ENCODE results near the gene BTBD17.
A peak's percentile ranks its signal among the peaks of the same experiment; 100 is the strongest.
"Not testable (repeated sequence)": the region's sequence is repeated elsewhere in the genome, so short reads cannot be mapped to it uniquely, and the experiment has no call there.

BTBD17 gene, protein sequence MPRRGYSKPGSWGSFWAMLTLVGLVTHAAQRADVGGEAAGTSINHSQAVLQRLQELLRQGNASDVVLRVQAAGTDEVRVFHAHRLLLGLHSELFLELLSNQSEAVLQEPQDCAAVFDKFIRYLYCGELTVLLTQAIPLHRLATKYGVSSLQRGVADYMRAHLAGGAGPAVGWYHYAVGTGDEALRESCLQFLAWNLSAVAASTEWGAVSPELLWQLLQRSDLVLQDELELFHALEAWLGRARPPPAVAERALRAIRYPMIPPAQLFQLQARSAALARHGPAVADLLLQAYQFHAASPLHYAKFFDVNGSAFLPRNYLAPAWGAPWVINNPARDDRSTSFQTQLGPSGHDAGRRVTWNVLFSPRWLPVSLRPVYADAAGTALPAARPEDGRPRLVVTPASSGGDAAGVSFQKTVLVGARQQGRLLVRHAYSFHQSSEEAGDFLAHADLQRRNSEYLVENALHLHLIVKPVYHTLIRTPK

DNA sequence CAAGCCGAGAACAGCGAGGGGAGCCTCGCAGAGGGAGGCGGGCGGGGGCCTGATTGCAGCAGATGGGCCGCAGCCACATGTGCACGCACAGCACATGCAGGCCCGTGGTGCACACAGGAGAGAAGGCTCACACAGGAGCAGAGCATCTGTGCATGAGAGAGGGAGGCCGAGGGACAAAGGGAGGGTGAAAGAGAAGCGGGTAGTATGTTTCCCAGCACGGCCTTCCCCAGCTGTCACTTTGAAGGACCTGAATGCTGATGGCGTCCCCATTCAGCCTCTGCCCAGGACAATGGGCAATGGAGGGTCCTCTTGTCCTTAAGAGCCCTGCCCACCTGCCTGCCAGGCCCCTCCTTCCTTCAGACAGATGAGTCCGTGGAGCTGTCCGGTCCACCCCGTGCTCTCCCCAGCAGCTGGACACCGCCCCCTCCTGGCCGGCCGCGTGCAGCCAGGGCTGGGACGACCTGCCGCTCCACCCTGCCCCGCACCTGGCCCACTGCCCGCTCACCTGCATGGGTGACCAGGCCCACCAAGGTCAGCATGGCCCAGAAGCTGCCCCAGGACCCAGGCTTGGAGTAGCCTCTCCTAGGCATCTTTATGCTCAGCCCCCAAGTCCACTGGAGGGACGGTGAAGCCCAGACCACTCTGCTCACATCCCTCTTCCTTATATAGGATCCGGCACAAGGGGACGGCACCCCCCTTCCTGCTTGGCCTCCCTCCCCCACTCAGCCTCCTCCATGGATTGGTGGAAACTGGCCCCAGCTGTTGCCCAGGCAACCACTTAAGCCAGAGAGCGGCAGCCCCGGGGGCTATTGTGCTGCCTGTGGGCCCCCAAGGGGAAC lies at the start of gene BTBD17:
TSS of gene BTBD17 (minus strand) at position 639 of the 839 bp plus-strand sequence. CDS start at position 590, 49 bp downstream.
- peak in 50 of 56 donors; percentile 16 to 78 (median 52) for DNase-seq

DNA sequence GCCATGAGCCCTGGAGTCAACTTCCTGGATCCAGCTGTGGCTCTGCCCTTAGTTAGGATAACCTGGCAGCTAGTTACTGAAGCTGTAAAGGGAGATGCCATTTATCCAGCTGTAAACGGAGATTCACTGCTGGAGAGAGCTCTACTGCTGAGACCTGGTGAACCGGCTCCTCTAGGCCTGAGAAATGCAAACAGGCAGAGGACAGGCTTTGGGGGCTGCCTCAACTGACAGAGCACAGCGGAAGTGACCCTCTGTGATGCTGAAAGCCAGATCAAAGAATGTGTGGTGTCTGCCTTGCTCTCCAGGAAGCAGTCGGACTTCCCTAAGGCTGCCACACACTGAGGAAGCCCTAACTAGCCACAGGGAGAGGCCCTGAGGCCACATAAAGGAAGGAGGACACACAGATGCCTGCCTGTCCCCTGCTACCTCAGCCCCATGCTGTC lies 48.4 kb upstream of the BTBD17 start:
- DNase-seq, result no peak

DNA sequence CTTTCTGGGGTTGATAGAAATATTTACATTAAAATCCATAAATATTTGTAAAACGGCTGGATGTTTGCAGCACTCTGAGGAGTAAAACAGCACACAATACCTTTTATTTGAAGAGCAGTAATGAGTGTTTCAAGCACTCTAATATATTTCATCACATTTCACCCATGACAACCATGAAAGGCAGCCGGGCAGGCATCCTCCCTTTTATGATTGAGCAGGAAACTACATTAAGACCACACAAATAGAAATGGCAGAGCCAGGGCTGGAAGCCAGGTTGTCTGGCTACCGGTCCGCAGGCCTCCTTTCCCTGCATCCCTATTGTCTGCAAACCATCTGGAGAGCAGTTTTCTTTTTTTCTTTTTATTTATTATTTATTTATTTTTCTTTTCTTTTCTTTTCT lies 47.1 kb upstream of the BTBD17 start:
- DNase-seq, result no peak

DNA sequence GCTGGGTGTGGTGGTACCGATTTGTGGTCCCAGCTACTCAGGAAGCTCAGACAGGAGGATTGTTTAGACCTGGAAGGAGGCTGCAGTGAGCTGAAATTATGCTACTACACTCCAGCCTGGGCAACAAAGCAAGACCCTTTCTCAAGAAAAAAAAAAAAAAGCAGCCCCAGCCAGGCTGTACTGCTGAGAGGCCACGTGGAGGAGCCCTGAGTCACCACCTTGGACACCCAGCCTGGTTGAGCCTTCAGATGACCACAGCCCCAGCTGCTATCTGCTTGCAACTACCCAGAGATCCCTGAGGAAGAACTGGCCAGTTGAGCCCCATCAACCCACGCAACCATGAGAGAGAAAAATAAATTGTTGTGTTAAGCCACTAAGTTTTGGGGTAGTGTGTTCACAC lies 46.6 kb upstream of the BTBD17 start:
- DNase-seq, result no peak

DNA sequence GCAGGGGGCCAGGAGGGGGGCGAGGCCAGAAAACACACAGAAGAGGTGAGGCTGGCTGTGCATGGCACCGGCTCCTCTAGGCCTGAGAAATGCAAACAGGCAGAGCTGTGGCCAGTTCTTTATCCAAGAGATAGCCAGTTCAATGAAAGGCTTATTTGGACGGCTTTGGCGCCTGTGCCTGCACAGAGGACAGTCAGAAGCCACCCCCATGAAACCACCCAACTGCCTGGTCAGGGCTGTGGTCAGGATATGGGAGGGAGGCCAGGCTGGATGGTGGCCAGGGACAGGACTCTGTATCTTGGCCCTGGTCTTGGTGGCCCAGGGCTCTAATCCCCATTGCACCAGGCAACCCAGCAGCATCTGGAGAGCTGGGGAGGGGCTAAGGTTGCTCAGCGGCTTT lies 45.7 kb upstream of the BTBD17 start:
- no peak for DNase-seq

DNA sequence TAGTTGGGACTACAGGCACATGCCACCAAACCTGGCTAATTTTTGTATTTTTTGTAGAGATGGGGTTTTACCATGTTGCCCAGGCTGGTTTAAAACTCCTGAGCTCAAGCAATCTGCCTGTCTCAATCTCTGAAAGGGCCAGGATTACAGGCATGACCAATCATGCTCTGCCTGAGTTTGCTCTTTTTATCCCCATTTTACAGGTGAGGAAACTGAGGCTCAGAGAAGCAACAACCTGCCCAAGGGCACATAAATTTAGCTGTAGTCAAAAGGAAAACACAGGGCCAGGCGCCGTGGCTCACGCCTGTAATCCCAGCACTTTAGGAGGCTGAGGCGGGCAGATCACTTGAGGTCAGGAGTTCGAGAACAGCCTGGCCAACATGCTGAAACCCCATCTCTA lies 43.6 kb upstream of the BTBD17 start:
- not testable (repeated sequence) for DNase-seq

DNA sequence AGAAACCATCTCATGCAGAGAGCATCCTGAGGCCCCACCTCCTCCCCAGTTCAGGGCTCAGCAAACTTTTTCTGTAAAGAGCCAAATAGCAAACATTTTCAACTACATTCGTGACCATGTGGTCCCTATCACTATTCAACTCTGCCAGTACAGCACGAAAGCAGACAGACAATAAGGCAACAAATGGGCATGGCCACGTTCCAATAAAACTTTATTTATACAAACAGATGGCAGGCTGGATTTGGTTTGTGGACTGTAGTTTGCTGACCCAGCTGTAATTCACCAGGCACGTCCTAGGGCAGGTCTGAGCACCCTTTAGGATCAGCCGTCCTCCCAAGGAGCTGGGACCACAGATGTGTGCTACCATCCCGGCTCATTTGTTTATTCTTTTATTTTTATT lies 43.1 kb upstream of the BTBD17 start:
- no peak for DNase-seq

DNA sequence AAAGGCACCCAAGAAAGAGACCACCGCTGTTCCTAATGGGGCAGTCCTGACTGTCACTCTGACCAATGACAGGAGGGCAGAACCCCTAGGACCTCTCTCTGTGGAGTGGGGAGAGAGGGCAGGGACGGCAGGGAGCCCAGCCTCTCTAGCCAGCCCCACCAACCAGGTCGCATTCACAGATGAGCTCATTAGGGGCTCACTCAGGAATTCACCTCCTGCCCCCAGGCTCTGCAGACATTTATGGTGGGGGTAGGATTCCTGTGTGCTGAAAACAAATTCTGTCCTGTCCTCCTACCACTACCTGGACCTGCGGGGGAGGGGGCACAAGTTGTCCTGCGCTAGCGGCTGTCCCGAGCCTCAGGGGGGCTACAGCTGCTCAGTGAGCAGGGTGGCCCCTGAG lies 42.5 kb upstream of the BTBD17 start:
- no peak for DNase-seq

DNA sequence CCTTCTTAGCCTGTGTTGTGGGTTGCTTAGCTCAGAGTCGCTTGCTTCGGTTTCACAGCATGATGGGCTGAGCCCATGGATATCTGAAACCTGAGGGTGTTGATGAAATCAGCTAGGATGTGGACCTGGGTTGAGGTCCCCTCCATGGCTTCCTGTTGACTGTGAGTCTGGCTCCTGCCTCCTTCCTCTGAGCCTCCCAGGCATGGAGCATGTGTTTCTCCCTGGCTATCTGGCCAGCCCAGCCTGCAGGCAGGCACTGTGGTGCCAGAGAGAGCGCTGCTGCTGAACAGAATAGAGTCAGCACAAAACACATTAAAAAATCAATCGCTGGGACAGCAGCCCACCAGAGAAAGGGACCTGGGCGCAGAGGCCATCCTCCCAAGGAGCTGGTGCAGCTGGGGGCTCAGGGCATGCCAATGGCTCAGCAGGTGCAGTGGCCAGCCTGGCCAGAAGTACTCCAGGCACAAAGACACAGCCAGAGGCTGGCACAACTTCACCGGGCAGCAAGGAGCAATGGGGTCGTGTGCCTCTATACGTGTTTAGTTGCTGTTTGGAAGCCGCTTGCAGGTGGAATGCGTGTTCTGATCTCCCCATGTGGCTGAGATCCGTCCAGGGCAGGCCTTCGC lies 42.0 kb upstream of the BTBD17 start:
- peak in 1 of 56 donors; percentile 9 for DNase-seq

DNA sequence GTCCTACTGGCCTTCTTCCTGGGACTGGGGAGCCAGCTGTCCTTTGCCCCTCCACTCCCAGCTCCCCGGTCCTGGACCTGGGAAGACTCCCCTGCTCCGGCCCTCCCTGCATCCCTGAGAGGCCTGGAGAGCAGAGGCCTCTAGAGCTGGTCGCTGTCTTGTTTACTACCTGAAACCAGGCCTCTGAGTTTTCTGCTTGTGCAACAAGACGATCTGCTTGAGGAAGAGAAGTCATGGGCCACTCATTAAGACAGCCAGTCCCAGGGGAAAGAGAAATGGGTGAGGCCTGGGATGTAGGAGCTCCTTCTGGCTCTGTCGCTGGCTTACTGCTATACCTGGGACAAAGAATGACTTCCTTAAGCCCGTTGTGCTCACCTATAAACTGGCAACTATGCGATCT lies 40.4 kb upstream of the BTBD17 start:
- DNase-seq, result no peak

DNA sequence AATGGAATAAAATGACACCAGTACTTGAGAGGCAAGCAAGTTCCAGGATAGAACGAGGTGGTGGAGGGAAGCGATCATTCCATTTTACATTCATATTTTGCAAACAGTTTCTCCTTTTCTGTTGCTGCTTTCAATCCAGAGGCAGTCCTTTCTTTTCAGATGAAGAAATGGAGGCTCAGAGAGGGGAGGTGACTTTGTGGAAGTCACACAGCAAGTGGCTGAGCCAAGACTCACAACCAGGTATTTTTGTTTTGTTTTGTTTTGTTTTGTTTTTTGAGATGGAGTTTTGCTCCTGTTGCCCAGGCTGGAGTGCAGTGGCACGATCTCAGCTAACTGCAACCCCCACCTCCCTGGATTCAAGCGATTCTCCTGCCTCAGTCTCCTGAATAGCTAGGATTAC lies 34.9 kb upstream of the BTBD17 start:
- no peak for DNase-seq

DNA sequence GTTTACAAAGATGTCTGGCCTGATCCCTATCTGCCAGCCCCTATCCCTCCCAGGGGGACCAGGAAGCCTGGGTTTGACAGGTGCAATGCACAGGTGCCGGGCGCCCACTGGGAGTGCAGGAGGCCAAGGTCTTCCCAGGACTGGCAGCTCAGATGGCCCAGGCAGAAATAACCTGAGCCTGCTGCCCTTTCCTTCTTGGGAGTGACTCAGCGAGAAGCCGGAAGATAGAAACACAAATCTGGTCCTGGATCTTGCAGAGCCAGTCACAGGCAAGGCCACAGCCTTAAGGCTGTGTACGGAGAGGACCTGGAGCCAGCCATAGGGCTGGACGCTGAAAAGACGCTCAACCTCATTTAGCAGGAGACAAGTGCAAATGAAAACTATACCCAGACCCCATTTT lies 33.3 kb upstream of the BTBD17 start:
- no peak for DNase-seq

DNA sequence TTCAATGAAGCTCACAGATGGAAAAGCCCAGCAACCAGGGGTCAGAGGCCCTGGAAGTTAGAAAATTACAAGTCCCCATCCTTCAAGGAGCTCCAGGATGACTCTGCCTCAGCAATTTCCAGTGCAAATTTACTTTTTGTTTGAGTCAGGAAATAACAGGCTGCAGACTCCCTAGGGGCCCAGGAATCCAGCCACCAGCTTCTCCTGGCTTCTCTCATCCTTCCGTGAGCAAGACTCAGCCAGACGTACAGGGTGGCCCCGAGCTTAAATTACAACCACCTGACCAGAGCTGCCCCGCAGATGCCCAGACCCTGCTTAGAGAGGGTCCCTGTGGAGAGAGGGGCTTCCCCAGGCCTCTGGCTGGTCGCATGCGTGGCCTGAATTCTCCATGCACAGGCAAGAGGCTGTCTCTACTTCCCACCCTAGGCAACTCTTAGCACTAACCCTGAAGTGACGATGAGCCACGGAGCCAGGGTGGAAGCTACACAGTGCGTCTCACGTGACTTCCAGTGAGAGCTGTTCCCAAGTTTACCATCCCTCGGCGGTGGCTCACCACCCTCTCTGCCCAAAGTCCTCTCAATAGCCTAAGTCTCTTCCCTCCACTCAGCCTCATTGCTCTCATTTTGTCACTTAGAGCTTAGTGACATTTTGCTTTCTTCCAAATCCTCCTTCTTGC lies 32.7 kb upstream of the BTBD17 start:
- DNase-seq, result no peak

DNA sequence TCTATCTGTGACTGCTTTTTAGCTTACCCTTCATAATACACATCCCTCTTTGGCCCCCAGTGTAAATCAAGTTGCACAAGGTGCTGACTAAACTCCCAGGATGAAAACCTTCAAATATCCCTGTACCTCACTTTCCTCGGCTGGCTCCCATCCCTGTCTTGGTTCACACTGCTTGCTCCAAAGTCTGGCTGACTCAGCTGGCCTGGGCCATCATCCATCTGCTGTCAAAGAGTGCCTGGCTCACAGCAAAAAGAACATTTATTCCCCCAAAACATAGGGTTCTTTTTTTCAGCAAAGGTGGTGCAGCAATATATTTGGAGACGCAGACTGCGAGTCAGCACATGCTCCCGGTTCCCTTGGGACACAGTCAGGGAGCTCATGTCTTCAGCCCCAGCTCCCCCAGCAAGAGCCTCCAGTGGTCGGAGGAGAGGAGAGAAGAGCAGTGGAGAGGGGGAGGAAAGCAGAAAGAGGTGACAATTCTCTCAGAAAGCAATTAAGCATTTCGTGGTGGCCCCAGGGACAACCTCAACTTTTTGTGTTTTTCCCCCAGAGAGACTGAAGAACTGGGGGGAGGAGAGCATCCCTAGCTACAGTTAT lies 31.8 kb upstream of the BTBD17 start:
- DNase-seq, result peak in 13 of 56 donors; percentile 1 to 51 (median 31)

DNA sequence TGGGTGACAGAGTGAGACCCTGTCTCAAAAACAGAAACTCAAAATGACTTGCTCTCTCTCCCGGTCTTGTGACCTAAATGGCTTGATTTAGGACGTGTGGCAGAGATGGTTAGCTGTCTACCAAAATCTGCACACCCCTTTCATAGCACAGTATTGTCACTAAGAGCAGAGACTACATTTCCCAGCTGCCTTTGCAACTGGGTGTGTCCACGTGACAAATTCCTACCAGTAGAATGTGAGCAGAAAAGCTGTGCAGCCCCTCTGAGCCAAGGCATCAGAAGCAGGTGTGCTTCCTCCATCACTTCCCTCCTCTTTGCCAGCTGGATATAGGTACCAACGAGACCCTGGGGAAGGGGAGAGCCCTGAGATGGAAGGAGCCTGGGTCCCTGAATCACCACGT lies 31.2 kb upstream of the BTBD17 start:
- DNase-seq, result no peak

DNA sequence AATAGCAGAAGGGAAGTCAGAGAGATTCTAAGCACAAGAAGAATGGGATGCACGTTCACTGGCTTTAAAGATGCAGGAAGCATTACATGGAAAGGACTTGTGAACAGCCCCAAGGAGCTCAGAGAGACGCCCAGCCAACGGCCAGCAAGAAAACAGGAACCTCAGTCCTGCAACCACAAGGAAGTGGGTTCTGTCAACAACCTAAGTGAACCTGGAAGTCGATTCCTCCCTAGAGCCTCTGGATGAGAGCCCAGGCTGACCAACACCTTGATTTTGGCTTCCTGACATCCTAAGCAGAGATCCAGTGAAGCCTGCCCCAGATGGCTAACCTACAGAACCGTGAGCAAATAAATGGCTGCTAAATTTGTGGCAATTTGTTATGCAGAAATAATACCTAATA lies 30.1 kb upstream of the BTBD17 start:
- no peak for DNase-seq

DNA sequence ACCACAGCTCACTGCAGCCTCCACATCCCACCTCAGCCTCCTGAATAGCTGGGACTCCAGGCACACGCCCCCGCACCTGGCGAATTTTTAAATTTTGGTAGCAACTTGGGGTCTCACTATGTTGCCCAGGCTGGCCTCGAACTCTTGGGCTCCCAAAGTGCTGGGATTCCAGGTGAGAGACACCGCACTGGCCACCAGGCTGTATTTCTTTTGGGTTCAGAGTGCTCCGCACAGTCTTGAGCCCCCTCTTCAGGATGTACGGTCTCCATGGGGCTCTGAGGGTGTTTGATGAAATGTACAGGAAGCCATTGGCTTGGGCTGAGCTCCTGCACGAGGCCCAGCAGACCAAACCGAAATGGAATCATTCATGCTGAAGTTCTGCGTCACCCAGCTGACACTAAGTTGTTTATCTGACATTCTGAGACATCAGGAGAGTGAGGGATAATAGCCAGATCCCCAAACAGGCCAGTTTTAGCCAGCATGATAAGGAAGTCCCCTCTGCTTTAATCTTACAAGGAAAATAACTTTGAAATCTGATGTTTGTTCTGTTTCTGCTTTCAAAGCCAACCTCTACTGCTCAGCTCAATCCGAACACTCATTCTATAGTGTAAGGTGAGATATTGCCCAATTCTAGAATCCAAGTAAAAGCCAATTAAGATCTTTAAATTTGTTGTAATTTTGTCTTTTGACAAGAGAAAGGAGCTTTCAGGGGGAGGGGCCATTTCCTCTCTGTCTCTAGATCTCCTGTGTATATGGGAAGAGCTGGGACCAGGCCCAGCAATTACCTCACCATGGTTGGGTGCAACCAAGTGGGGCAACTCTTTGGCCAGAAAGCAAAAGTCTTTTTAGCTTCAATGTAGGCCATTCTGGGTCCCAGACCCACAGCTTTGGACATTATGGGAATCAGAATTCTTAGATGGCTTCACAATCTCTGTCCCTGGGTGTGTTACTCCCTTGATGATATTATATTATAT lies 29.3 kb upstream of the BTBD17 start:
- DNase-seq, result no peak

DNA sequence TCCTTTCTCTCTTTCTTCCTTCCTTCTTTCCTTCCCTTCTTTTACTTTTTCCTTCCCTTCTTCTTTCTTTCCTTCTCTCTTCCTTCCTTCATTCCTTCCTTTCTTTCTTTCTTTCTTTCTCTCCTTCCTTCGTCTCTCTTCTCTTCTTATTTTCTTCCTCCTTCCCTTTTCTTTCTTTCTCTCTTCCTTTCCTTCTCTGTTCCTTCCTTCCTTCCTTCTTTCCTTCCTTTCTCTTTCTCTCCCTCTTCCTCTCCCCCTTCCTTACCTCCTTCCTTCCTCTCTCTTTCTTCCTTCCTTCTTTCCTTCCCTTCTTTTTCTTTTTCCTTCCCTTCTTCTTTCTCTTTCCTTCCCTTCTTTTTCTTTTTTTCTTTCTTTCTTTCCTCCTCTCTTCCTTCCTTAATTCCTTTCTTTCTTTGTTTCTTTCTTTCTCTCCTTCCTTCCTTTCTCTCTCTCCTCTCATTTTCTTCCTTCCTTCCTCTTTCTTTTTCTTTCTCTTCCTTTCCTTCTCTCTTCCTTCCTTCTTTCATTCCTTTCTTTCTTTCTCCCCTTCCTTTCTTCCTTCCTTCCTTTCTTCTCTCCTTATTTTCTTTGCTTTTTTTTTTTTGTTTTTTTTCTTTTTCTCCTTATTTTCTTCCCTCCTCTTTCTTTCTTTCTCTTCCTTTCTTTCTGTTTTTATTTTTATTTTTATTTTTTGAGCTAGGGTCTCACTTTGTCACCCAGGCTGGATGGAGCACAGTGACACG lies 28.4 kb upstream of the BTBD17 start:
- DNase-seq, result no peak

Data from amygdala (tissue), 56 donors.